ENCODE data around the gene TNFRSF25.
"Not testable (repeated sequence)": the region's sequence is repeated elsewhere in the genome, so short reads cannot be mapped to it uniquely, and the experiment has no call there.

GRCh38 chr1:6429660-6430411, 36.1 kb downstream of the TNFRSF25 start:
- TF ChIP-seq, protein P1, sequence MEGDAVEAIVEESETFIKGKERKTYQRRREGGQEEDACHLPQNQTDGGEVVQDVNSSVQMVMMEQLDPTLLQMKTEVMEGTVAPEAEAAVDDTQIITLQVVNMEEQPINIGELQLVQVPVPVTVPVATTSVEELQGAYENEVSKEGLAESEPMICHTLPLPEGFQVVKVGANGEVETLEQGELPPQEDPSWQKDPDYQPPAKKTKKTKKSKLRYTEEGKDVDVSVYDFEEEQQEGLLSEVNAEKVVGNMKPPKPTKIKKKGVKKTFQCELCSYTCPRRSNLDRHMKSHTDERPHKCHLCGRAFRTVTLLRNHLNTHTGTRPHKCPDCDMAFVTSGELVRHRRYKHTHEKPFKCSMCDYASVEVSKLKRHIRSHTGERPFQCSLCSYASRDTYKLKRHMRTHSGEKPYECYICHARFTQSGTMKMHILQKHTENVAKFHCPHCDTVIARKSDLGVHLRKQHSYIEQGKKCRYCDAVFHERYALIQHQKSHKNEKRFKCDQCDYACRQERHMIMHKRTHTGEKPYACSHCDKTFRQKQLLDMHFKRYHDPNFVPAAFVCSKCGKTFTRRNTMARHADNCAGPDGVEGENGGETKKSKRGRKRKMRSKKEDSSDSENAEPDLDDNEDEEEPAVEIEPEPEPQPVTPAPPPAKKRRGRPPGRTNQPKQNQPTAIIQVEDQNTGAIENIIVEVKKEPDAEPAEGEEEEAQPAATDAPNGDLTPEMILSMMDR (IDR thresholded peaks at IDR 0.05), result not testable (repeated sequence)
- not testable (repeated sequence) for TF ChIP-seq YY1 (IDR thresholded peaks at IDR 0.05; ENCODE audit: low read depth); POLR2AphosphoS5 (IDR thresholded peaks at IDR 0.05; ENCODE audit: low read depth, low read length); SMC3 (IDR thresholded peaks at IDR 0.05; ENCODE audit: low read depth, low read length); EZH2phosphoT487 (IDR thresholded peaks at IDR 0.05; ENCODE audit: borderline replicate concordance, low read depth); SIN3A (IDR thresholded peaks at IDR 0.05; ENCODE audit: borderline replicate concordance, low read depth, low read length); RAD21 (IDR thresholded peaks at IDR 0.05; ENCODE audit: low read length); MAX (IDR thresholded peaks at IDR 0.05; ENCODE audit: low read depth)
